Measurements from ENCODE around the gene USF1. TPM values are rescaled to one million over a fixed set of nuclear protein-coding genes. Genes with fewer than 3 reads are reported as not detected.
A peak's percentile ranks its signal among the peaks of the same experiment; 100 is the strongest.
"Not testable (repeated sequence)": the region's sequence is repeated elsewhere in the genome, so short reads cannot be mapped to it uniquely, and the experiment has no call there.

Gene USF1
- total RNA-seq, 1 donor from 2014 or later, result 61.1 TPM

- DNase-seq (ENCODE audit: low read depth), result no peak
These were observed 2.0 kb upstream of the USF1 start for GRCh38 chr1:161047436-161048420.

GRCh38 chr1:161046605-161047228 is 940 bp upstream of the USF1 start:
- DNase-seq (ENCODE audit: low read depth), result no peak

GRCh38 chr1:161044908-161045735 is 655 bp downstream of the USF1 start:
- peak; percentile 53 for DNase-seq (ENCODE audit: low read depth)

- DNase-seq (ENCODE audit: low read depth), result peak; percentile 19
These were observed 1.3 kb downstream of the USF1 start for GRCh38 chr1:161044535-161044907.

- no peak for DNase-seq (ENCODE audit: low read depth)
These were observed 6.2 kb downstream of the USF1 start for GRCh38 chr1:161039546-161039945.

- no peak for DNase-seq (ENCODE audit: low read depth)
These were observed 6.6 kb downstream of the USF1 start for GRCh38 chr1:161039154-161039545.

- DNase-seq (ENCODE audit: low read depth), result peak; percentile 32
These were observed 7.1 kb downstream of the USF1 start, which contains the start of gene TSTD1 for GRCh38 chr1:161038523-161039153. TSTD1 (minus strand) TSS chr1:161038964; CDS start chr1:161038889, 75 bp downstream.

- DNase-seq (ENCODE audit: low read depth), result no peak
These were observed 7.9 kb downstream of the USF1 start for GRCh38 chr1:161037661-161038522.

- DNase-seq (ENCODE audit: low read depth), result no peak
These were observed 12.0 kb downstream of the USF1 start for GRCh38 chr1:161033751-161034150.

GRCh38 chr1:161032409-161032808 is 13.4 kb downstream of the USF1 start:
- no peak for DNase-seq (ENCODE audit: low read depth)

- DNase-seq (ENCODE audit: low read depth), result no peak
These were observed 13.9 kb downstream of the USF1 start for GRCh38 chr1:161031874-161032273.

GRCh38 chr1:161029466-161029865 is 16.3 kb downstream of the USF1 start:
- DNase-seq (ENCODE audit: low read depth), result not testable (repeated sequence)

- DNase-seq (ENCODE audit: low read depth), result not testable (repeated sequence)
These were observed 18.8 kb downstream of the USF1 start for GRCh38 chr1:161026954-161027353.

- not testable (repeated sequence) for DNase-seq (ENCODE audit: low read depth)
These were observed 23.3 kb downstream of the USF1 start for GRCh38 chr1:161022432-161022831.

GRCh38 chr1:161021970-161022353 is 23.8 kb downstream of the USF1 start:
- peak; percentile 41 for DNase-seq (ENCODE audit: low read depth)

GRCh38 chr1:161021165-161021969 is 24.4 kb downstream of the USF1 start:
- peak; percentile 91 for DNase-seq (ENCODE audit: low read depth)

- DNase-seq (ENCODE audit: low read depth), result no peak
These were observed 25.1 kb downstream of the USF1 start, which contains the start of gene F11R for GRCh38 chr1:161020509-161021164. F11R (minus strand) TSS chr1:161021152; CDS start chr1:161021073, 79 bp downstream.

- peak; percentile 36 for DNase-seq (ENCODE audit: low read depth)
These were observed 25.9 kb downstream of the USF1 start for GRCh38 chr1:161019751-161020495.

Data from renal cortical epithelial cell (primary cell).